Measurements from ENCODE around the gene ATG4B. TPM values are rescaled to one million over a fixed set of nuclear protein-coding genes. Genes with fewer than 3 reads are reported as not detected.
"Not testable (repeated sequence)": the region's sequence is repeated elsewhere in the genome, so short reads cannot be mapped to it uniquely, and the experiment has no call there.

ATG4B gene
- total RNA-seq: 92.6 TPM

DNA sequence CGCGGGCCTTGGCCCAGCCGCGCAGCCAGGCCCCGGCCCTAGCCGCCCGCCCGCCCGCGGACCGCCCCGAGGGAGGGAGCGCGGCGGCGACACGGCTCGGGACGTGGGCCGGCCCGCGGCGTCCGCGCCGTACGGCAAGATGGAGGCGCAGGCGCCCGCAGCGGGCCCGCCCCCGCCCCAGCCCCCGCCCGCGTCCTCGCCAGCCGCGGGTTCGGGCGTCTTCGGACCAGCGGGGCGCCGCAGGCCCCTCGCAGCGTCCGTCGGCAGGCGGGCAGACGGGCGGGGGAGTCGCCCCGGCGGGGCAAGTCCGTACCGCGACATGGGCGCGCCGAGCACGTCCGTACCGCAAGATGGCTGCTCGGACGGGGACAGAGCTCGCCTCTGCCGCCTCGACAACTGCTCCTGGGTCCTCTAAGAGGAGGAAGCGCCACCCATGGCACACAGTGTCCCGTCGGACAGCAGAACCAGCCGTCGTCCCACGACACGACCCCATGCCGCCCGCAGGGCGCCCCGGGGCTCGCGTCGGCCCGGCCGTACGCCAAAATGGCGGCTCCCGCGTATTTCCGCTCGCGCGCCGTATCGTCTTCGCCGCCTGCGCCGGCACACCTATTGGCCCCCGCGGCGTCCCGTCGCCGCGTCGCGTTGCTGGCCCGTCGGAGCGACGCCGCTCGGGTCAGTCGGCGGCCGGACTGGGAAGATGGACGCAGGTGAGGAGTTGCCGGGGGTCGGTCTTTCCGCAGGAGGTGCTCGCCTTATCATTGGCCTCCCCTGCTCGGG lies at the start of gene ATG4B, which contains the start of gene THAP4:
TSS of gene ATG4B (plus strand) at position 676 of the 777 bp plus-strand sequence. CDS start at position 698, 22 bp downstream.
TSS of gene THAP4 (minus strand) at position 141 of the 777 bp plus-strand sequence. CDS start 141 bp downstream, outside the sequence.
- peak; percentile 92 for ATAC-seq
- intact Hi-C loops (cut with DNase I): no loop called here
- DNase-seq (ENCODE audit: low spot score): peak; percentile 93

DNA sequence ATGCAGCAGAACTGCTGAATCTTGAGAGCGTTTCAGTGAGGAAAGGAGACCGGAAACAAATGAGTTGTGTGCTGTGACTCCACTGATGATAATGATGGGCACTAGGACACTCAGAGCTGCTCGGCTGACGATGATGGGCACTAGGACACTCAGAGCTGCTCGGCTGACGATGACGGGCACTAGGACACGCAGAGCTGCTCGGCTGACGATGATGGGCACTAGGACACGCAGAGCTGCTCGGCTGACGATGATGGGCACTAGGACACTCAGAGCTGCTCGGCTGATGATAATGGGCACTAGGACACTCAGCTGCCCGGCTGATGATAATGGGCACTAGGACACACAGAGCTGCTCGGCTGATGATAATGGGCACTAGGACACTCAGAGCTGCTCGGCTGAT lies 47.6 kb upstream of the ATG4B start:
- ATAC-seq; intact Hi-C loops (cut with DNase I); DNase-seq (ENCODE audit: low spot score): not testable (repeated sequence)

DNA sequence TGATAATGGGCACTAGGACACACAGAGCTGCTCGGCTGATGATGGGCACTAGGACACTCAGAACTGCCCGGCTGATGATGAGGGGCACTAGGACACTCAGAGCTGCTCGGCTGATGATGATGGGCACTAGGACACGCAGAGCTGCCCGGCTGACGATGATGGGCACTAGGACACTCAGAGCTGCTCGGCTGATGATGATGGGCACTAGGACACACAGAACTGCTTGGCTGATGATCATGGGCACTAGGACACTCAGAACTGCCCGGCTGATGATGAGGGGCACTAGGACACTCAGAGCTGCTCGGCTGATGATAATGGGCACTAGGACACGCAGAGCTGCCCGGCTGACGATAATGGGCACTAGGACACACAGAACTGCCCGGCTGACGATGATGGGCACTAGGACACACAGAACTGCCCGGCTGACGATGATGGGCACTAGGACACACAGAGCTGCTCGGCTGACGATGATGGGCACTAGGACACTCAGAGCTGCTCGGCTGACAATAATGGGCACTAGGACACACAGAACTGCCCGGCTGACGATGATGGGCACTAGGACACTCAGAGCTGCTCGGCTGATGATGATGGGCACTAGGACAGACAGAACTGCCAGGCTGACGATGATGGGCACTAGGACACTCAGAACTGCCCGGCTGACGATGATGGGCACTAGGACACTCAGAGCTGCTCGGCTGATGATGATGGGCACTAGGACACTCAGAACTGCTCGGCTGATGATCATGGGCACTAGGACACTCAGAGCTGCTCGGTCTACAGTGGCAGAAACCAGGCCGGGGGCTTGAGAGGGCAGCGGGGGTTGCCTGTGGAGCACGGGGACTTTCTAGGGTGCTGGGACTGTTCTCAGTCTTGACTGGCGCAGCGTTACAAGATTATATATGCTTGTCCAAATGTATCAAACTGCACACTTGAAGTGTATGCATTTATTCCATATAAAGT lies 46.7 kb upstream of the ATG4B start:
- ATAC-seq; DNase-seq (ENCODE audit: low spot score); intact Hi-C loops (cut with DNase I): not testable (repeated sequence)

DNA sequence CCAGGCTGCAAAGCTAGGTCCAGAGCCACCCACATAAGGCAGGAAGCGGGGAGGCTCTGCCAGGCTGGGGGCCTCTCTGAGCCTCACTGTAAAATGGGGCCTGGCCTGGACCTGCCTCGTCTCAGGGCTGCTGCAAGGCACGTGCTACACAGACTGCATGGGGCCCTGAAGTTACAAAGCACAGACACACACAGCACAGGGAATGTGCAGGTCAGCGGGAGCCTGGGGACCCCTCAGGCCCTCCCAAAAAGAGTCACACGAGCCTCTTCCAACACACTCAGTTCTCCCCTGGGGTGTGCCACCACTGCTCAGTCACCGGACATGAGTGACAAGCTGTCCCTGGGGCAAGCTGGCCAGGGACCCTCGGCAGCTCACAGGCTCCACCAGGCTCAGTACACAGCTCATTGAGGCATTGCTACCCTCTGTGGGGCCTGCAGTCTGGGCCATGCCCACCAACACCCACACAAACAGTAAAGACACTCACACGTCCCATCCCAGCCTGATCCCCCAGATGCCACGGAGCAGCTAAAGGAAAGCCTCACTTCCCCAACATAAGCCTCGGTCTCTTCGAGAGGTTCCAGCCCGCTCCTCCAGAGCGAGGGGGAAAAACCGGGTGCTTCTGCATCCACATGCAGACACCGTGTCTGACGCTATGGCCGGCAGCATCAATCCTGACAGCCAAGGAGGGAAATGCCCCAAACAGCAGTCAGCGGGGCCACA lies 45.2 kb upstream of the ATG4B start:
- DNase-seq (ENCODE audit: low spot score) (peak; percentile 21), ATAC-seq (no peak)
- intact Hi-C loops (cut with DNase I): no loop called here

DNA sequence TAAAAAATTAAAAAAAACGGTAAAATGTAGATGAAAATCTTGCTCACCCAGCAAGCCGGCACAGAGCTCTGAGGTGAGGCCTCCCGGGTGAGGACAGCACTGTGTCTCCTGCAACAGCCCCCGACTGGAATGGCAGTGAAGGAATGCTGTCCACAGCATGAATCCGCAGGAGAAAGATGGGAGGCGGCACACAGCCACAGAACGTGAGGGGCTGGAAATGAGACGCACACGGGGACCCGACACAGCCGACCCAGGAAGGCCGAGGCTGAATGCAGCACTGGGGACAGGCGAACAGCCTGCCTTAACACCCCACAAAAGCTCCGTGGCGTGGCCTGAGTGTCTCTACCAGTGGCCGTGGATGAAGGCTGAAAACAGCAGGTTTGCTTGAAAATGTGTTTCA lies 44.2 kb upstream of the ATG4B start:
- intact Hi-C loops (cut with DNase I): no loop called here
- ATAC-seq (no peak), DNase-seq (ENCODE audit: low spot score) (peak; percentile 40)

DNA sequence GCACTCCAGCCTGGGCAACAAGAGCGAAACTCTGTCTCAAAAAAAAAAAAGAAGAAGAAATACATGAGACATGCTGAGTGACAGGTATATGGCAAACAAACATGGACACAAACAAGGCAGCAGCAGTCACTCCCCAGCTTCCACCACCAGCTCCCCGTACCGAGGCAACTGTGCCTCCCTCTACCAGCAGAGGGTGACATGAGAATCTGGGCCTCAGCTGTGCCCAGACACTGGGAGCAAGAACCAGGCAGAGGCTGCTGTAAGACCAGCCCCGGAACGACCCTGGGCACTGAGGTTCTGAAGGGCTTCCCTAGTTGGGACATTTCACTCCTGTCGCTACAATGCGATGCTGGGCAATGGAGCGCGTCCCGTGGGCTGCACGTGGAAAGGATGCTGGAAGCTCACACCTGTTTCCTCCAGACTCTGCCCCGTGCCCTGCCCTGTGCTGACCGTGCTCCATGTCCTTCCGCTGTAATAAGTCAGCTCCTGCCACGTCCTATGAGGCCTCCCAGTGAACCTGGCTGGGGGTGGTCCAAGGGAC lies 41.8 kb upstream of the ATG4B start:
- intact Hi-C loops (cut with DNase I): no loop called here
- peak; percentile 51 for DNase-seq (ENCODE audit: low spot score)
- ATAC-seq: no peak

DNA sequence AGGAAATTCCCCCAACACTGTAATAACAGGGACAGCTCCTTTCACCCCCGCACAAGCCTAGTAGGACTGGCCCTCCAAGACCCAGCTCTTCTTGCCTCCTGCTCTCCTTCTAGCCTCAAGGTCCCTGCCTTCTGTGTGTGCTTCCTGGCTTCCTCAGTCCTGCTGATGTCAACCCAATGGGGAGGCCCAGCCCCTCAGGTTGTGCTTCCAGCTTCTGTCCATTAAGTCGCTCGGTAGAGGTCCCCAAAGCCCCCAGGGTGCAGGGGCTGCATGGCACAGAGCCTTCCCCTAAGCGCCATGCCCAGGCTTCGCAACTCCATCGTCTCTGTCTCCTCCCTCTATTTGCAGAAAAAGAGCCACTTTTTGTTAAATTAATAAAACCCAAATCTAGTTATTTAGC lies 39.9 kb upstream of the ATG4B start:
- no peak for ATAC-seq
- DNase-seq (ENCODE audit: low spot score): peak; percentile 26
- intact Hi-C loops (cut with DNase I): no loop called here

DNA sequence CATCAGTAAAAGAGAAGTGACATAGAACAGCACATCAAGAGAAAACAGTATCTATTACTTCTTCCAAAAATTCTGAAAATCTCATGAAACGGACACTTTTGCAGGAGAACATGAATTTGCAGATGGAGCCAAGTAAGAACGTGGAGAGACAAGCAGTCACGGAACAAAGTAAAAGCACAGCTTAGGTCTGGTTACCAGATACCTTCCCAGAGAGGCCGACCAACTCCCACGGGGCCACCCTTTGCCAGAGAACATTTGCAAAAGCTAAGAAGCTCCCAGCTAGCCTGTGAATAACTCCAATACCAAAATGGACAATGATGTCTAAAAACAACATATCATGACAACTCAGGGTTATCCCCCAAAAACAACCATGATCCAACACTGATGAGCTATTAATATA lies 39.4 kb upstream of the ATG4B start:
- DNase-seq (ENCODE audit: low spot score) (peak; percentile 59), ATAC-seq (no peak)
- intact Hi-C loops (cut with DNase I): no loop called here

DNA sequence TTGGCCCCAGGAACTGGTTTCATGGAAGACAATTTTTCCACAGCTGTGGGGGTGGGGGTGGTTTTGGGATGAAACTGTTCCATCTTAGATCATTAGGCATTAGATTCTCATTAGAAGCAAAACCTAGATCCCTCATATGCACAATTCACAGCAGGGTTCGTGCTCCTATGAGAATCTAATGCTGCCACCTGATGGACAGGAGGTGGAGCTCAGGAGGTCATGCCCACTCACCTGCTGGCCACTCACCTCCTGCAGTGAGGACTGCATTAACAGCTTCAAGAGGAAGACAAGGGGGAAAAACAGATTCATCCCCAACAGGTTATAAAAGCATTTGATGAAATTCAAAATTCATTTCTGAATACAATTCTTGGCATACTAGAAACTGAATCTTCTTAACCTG lies 39.0 kb upstream of the ATG4B start:
- intact Hi-C loops (cut with DNase I): no loop called here
- no peak for ATAC-seq

DNA sequence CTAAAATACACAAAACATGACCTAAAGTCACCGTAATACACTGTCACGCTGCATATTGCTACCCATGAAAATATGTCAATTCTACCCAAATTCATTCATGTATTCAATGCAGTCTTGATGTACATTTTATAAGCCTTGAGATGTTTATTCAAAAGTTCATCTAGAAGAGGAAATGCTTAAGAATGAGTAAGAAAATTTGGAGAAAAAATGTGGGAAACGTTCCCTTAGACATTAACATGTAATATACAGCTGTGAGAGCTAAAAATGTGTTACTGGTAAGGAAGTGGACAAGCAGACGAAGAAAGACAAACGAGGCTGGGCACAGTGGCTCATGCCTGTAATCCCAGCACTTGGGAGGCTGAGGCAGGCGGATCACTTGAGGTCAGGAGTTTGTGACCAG lies 37.9 kb upstream of the ATG4B start:
- intact Hi-C loops (cut with DNase I): no loop called here
- peak; percentile 10 for DNase-seq (ENCODE audit: low spot score)
- ATAC-seq: no peak

More for the DNA sequence above, 39.0 kb upstream of the ATG4B start:
- peak; percentile 42 for DNase-seq (ENCODE audit: low spot score)

DNA sequence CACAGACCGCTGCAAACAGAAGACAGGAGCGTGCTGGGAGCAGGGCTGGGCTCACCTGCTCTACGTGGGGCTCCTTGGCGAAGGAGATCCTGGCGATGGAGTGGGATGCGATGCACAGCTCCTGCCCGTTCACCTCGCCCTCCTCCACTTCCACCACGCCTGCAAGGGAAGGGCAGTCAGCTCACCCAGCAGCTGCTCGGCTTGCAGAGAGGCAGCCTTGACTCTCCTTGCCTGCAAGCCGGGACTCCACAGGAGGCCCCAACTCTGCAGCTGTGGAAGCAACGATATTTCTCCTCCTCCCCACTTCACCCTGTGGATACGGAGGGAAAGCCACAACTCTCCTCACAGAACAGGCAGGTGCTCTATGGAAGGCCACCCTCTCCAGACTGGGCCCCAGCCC lies 35.7 kb upstream of the ATG4B start:
- intact Hi-C loops (cut with DNase I): no loop called here
- no peak for ATAC-seq
- DNase-seq (ENCODE audit: low spot score): peak; percentile 33

DNA sequence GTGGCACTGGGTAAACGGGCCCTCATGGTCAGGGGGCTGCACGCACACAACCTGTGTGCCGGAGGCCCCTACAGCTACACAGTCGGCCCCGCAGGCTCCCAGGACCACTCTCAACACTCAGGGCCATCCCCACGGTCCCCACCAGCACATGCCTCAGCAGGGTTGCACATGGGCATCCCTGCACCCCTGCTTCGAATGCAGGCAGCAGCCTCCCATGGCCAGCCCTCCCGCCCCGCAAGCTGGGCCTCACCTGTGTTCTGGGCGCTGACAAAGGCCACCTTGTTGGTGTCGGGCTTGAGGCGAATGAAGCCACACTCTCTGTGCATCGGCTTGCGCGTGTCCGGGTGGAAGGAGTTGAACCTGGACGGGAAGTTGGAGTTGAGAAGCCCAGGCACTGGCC lies 34.8 kb upstream of the ATG4B start:
- DNase-seq (ENCODE audit: low spot score) (peak; percentile 33), ATAC-seq (no peak)
- intact Hi-C loops (cut with DNase I): no loop called here

DNA sequence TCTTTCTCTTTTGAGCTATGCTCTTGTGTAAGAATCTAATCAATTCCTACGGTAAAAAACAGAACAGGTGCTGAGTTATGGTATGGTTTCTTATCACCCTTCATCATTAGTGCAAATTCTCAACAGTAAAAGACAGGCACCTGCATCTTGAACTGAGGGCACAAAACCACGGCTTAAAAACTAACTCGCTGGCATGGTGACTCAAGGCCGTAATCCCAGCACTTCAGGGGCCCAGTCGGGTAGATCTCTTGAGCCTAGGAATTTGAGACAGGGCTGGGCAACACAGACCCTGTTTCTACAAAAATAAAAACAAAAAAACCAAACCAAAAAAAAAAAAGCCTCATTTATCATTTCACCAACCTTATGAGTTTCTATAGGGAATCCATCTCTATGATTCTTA lies 33.8 kb upstream of the ATG4B start:
- ATAC-seq: no peak
- peak; percentile 21 for DNase-seq (ENCODE audit: low spot score)
- intact Hi-C loops (cut with DNase I): no loop called here

DNA sequence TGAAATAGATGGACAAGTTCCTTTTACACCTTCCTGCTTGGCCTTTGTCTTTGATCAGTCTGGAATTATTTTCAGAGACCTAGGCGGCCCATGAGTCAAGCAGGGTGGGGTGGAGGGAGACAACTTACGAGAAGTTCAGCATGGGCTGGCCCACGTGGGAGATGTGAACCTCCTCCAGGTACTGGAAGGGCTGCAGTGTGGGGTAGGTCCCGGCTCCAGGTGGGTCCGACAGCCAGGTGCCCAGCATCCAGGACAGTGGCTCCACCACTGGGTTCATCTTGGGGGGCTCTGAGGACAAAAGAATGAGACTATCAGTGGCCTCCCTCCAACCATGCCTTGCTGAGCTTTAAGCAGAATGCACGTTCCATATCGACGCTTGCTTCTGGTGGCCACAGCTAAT lies 31.3 kb upstream of the ATG4B start:
- ATAC-seq: no peak
- intact Hi-C loops (cut with DNase I): no loop called here

DNA sequence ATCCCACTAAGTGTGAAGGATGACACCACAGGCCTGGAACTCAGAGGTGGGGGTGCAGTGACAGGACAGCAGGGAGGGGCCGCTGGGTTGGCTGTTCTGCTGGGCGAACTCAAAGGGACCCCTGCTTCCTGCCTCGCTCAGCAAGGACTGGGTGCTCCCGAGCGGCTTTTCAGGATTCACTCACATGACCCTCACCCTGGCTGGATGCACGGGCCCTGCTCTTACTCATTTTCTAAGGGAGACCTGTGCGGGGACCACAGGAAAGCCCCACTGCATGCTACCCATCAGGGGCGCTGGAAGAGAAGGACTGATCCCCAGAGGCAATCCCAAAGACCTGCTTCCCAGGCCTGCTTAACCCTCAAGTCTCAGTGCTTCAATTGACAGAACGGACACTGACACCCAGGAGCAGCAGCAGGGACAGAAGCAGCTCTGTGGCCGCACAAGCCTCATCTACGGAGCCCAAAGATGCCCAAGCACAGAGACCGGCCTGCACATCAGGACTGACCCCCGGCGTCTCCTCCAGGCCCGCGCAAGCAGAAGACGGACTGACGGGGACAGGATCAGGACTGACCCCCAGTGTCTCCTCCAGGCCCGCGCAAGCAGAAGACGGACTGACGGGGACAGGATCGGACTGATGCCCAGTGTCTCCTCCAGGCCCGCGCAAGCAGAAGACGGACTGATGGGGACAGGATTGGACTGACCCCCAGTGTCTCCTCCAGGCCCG lies 30.2 kb upstream of the ATG4B start:
- intact Hi-C loops (cut with DNase I): no loop called here
- ATAC-seq: no peak
- peak; percentile 37 for DNase-seq (ENCODE audit: low spot score)

More for the DNA sequence above, 31.3 kb upstream of the ATG4B start:
- peak; percentile 31 for DNase-seq (ENCODE audit: low spot score)

DNA sequence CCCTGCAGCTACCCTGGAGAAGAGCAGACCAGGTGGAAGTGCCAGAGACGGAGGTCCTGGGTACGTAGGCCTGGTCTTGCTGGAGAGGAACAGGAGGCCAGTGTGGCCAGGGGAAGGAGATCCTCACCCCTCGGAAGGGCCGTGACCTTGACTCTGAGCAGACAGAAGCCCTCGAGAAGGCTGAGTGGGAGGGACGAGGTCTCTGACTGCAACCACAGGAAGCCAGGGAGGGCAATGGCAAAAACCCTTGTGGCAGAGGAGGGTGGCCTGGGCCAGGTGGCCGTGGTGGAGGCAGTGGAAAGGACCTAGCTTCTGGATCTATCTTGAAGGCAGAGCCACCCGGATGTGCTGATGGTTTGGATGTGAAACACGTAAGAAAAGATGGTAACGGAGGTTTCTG lies 28.6 kb upstream of the ATG4B start:
- ATAC-seq: no peak
- DNase-seq (ENCODE audit: low spot score): peak; percentile 42
- intact Hi-C loops (cut with DNase I): no loop called here

DNA sequence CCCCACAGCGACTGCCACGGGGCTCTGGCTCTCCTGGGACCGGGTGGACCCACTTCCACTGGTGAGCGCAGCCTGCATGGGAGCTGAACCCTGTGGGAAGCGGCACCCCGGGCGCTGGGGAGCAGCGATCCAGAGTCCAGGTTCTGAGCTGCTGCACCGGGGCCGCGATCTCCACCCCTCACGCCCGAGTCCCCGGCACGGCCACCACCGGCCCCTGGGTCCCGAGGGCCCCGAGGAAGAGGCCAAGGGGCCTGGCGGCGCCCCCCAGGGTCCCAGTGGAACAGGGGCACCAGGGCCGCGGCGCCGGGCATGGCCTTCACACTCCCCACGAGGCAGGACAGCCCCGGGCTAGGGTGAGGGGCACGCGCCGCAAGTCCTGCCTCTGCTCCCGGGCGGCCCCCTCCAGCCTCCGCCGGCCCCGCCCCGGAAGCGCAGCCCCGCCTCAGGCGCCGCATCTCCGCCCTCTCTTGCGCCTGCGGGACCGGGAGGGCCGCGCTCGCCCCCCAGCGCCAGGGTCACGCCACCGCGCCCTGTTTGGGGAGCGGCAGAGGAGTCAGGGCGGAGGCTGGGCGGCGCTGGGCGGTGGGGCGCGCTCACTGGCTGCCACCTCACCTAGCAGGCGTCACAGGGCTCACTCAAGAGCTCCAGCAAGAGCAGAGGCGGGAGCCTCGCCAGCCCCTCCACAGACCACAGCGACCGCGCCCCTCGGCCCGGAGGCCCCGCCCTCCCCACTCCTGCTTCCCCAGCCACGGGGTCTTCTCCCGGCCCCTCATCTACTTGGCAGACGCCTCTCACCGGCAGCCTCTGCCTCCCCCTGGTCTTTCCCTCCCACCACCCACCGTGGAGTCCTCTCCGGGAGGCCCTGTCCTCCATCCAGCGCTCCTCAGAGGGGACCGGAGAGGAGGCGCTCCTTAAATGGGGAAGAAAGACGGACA lies 27.4 kb upstream of the ATG4B start:
- ATAC-seq: peak; percentile 88
- DNase-seq (ENCODE audit: low spot score): peak; percentile 86
- intact Hi-C loops (cut with DNase I): no loop called here
